ENCODE data around the gene ZNF823.

The ZNF823 gene

DNA sequence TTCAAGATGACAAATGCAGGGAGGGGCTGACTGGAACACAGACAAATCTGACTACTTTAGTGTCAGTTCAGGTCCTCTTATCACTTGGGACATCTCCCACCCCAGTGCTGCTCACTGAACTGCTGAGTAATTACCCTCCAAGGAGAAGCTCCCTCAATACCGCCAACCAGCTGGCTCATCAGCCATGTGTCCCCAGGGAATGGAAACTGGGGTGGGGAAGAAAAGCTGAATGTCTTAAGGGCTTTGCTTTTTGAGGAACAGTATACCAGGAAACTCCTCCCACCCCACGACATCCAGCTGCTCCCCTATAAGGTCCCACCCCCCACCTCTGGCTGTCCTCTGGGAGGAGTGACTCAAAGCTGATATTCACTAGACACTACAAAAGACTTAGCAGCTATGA, 2.0 kb downstream of the ZNF823 start:
- DNase-seq, result no peak

- DNase-seq, result no peak
These were observed 3.4 kb downstream of the ZNF823 start for GRCh38 chr19:11735375-11735774.

DNA sequence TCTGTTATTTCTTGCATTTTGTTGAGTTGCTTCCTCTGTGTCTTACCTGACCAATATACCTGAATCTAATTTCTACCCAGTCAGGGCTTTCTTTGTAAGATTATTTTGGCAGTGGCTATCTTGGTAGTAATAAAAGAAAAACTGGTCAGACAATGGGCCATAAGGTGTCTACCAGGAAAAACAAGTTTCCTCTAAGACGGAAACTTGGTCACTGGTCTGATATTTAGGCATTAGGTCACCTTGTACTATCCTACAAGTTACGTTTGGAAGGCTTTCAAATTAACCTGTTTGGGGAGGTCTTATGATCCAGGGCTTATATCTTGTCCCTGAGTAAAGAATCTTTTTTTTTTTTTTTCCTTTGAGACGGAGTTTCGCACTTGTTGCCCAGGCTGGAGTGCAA, 9.2 kb downstream of the ZNF823 start:
- DNase-seq, result no peak

DNA sequence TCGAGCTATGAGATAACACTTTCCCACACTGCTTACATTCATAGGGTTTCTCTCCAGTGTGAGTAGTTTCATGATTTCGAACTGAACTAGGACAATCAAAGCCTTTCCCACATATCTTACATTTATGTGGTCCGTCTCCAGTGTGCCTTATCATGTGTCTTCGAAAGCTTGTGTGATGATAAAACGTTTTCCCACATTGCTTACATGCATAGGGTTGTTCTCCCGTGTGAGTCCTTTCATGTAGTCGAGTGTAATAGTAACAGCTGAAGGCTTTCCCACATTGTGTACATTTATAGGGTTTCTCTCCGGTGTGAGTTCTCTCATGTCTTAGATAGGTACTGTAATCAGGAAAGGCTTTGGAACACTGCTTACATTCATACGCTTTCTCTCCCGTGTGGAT, 16.3 kb downstream of the ZNF823 start:
- no peak for DNase-seq

DNA sequence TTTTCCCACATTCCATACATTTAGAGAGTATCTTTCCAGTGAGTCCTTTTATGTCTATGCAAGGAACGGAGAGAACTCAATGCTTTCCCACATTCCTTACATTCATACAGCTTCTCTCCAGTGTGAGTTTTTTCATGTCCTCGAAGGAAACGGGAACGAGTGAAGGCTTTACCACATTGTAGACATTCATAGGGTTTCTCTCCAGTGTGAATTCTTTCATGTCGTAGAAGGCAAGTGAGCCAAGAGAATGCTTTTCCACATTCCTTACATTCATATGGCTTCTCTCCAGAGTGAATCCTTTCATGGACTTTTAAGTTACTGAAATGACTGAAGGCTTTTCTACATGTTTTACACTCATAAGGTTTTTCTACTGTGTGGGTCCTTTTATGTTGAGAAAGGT, 17.1 kb downstream of the ZNF823 start:
- no peak for DNase-seq

DNA sequence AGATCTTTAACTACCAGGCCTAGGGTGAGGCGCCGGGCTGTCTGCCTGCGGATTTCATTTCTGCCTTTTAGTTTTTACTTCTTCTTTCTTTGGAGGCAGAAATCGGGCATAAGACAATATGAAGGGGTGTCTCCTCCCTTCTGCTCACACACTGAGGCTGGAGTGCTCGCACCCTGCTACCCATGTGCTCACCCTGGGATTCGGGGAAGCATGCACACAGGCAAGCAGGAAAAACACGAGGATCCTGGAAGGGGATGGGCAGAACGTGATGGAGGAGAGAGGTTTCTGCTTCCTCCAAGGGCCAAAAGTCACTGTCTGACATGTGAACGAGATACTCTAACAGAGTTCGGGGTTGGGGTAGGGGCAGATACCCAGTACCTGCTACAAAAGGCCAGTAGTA, 28.4 kb downstream of the ZNF823 start:
- DNase-seq, result no peak

DNA sequence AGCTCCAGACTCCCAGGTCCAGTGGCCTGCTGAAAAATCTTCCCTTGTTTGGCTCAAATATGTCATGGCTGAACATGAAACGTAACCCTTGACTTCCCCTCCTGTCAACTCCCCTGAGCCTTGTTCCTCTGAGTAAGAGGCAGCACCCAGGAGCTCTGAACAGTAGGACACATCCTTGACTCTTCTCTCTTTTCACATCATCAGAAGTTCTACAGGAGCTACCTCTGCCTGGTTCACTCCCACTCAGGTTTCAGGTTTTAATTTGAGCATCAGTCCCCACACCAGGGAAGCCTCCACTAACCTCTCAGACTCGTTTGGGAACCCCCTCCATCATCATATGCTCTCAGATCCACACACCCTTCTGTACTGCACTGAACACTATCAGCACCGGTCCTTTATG, 30.3 kb downstream of the ZNF823 start:
- DNase-seq, result no peak

DNA sequence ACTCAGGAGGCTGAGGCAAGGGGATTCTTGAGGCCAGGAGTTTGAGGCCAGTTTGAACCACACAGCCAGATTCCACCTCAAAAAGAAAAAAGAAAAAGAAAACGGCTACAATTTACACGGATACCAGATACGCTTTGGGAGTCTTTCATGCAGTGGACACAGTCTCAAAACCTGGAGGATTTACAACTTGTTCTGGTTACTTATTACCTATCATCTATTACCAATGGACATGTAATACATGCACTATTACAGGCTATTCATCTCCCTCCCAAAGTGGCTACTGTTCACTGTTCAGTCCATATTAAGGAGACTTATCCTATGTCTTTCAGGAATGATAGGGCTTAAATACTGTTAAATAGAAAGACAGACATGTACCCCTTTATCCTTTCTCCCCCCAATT, 33.3 kb downstream of the ZNF823 start:
- DNase-seq, result no peak

DNA sequence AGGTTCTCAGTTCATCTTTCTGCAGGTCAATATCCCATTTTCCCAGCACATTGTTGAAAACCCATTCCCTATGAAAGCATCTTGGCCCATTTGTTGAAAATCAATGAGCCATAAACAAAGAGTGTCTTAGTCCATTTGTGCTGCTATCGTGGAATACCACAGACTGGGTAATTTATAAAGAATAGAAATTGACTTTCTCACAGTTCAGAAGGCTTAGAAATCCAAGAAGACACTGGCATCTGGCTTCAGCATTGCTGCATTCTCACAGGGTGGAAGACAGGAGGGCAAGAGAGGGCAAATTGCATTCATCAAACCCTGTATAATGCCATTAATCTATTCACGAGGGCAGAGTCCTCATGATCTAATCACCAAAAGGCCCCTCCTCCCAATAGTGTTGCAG, 34.1 kb downstream of the ZNF823 start:
- DNase-seq, result no peak

DNA sequence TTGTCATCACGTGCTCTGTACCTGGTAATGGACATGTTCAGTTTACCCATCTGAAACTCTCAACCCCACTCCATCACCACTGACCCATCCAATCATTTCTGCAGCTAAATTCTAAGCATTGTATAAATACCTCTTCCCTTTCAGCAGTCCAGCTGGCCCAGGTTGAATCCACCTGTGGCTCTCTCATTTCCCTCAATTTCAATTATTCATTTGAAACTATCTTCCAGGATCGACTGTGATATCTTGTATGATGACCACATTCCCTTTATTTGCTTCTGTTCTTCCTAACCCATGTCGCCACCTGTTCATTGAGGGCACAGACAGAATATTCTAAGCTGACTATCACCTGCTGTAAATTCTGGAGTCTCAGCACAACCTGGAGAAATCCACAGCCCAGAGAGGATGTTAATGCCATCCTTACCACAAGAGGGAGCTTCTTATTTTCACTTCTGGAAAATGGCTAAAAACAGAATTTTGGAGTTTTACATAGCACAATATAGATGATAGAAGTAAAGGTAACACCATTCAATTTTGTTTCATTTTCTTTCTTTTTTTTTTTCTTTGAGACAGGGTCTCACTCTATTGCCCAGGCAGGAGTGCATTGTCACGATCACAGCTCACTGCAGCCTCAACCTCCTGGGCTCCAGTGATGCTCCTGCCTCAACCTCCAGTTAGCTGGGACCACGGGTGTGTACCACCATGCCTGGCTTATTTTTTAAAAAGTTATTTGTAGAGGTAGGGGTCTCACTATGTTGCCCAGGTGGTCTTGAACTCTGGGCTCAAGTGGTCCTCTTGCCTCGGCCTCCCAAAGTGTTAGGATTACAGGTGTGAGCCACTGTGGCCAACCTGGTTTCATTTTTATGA, 38.6 kb downstream of the ZNF823 start:
- DNase-seq, result no peak

DNA sequence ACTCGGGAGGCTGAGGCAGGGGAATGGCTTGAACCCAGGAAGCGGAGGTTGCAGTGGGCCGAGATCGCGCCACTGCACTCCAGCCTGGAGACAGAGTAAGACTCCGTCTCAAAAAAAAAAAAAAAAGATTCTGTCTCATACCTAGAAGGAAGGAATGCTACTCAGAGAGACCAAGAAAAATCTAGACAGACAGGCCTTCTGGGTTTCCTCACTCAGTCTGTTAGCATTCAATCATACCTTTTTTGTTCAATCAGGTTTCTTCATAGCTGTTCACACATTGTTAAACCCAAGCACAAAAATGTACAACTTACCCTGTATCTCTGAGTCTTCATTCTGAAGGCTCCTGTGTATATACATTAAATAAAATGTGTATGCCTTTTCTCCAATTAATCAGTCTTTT, 40.5 kb downstream of the ZNF823 start:
- DNase-seq, result no peak

DNA sequence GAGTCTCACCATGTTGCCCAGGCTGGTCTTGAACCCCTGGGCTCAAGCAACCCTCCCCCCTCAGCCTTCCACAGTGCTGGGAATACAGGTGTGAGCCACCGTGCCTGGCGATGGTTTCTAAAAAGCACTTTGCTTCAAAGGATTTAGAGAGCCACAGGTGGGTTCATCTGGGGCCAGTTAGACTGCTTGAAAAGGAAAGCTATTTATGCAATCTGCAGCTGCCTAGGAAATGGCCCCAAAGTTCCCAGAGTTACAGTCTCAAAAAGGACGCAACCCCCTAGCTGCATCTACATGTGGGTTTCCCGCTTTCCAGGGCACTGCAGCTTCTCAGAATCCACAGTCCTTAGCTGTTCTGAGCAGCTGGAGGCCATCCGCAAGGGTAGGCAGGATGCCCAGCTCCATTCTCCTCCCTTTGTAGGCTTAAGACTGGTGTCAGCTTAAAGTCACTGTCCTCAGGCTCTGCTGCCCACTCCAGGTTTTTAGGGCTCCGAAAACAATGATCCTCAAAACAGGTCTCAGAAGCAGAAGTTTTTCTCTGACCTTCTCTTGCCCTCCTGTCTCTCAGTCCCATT, 41.4 kb downstream of the ZNF823 start:
- DNase-seq, result no peak

GRCh38 chr19:11694533-11695439, 44.0 kb downstream of the ZNF823 start:
- no peak for DNase-seq

- DNase-seq, result no peak
These were observed 44.9 kb downstream of the ZNF823 start for GRCh38 chr19:11693505-11694499.

DNA sequence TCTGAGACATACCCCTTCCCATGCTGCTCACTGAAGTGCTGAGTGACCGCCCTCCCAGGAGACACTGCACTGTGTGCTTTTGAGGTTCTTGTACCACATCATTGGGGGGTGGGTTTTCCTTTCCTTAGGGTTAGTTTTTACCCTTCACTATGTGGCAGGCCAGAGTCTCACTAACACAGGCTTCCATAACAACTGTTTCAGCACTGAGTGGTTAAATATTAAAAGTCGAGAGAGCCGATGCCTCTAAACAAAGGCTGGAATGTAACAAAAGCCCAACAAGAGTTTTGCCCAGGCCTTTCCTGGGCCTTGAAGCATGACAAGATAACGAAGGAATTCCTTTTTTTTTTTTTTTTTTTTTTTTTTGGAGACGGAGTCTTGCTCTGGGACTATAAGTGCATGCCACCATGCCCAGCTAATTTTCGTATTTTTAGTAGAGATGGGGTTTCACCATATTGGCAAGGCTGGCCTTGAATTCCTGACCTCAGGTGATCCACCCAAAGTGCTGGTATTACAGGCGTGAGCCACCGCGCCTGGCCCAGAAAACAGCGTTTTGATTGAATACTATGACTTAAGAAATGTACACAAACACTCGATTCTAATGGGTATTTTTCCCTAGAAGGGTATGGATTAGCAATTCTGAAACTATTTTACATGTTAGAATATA, 46.5 kb downstream of the ZNF823 start:
- DNase-seq, result no peak

GRCh38 chr19:11685676-11686650, 52.8 kb downstream of the ZNF823 start:
- DNase-seq, result no peak

- DNase-seq, result no peak
These were observed 53.6 kb downstream of the ZNF823 start for GRCh38 chr19:11684987-11685675.

GRCh38 chr19:11680689-11681302, 58.0 kb downstream of the ZNF823 start:
- DNase-seq, result no peak

DNA sequence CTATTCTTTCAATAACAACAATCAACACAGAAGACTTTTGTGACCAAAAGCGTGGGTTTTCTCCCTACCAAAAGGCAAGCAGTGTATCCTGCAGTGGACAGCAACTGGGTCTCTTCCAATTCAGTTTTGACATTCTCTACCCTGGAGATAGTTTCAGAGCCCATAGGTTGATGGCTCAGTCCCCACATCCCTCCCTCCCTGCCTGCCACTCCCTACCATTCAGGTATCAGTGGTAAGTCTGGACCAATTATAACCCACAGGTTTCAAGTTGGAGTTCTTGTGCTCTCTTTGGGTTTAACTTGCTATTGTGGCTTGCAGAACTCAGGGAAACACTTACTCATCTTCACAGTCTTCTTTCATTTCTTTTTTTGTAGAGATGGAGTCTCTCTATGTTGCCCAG, 60.2 kb downstream of the ZNF823 start:
- no peak for DNase-seq

Data from NCI-H226 (cell line).